ENCODE data around the gene SMIM33. TPM values are rescaled to one million over a fixed set of nuclear protein-coding genes. Genes with fewer than 3 reads are reported as not detected.

SMIM33 gene
- total RNA-seq, result not detected in 2 replicates

DNA sequence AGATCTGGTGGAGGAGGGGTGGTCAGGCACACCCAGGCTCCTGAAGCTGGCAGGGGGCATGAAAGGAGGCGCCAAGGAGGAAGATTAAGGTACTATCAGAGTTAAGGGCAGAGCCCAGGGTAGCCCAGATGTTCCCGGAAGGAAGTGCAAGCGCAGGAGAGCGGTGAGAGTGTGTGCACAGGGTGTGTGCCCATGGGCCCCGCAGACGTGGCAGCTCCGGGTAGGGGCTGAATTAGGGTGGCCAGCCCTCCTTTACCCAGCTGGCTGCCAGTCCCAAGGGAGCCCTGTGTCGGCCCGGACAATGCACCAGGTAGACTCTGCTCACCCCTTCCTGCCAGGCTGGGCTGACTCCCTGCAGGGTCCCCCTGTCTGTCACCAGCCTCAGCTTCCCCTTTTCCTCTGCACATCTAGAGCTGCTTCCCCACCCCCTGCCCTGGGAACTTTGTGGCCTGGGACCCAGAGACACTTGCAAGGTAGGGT is at the start of gene SMIM33:
Gene SMIM33, plus strand, starts transcription at position 184 of the 480 bp plus-strand sequence. Its CDS starts 118 bp downstream, at position 302.

DNA sequence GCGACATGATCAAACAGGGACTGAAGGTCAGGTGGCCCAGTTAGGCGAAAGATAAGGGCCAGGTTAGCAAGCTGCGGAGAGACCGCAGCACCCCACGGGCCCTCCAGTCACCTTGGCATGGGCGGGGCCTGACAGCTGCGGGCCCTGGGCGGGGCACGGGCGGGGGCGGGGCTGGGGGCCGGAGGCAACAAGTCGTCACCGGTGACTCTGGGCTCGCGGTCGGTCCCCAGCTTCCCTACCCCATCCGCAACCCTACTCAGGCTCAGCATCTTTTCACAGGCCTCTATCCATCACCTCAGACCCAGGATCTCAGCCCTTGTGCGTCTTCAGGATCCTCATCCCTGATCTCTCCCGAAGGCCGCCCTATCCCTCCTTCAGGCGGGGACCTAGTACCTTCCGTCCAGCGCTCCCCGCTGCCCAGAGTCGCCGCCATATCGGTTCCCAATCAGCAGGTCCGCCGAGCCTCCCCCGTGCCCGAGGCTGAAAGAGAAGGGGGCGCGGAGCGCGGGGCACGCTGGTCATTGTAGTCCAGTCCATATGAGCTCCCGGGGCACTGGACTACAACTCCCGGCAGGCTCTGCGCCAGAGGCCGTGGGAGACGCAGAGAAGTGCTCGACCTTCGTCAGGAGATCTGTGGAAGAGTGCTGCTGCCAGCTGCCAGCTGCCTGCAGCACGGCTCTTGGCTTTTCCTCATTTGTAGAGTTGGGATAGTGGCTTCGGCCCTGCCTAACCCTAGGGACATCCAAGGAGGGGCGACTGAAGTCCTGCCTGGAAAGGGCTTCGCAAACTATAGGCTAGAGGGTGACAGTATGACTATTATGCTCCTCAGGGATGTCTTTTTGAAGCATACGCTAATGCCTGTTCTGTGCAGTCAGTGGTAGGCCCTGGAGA is 31.5 kb upstream of the SMIM33 start, which contains the start of gene DNAJC18:
Gene DNAJC18, minus strand, starts transcription at position 513 of the 891 bp plus-strand sequence. Its CDS starts 80 bp downstream, at position 433.

GRCh38 chr5:139462586-139463276 is 8.1 kb upstream of the SMIM33 start, which contains the start of gene ECSCR:
ECSCR (minus strand) TSS chr5:139462743; CDS start chr5:139462670, 73 bp downstream.

DNA sequence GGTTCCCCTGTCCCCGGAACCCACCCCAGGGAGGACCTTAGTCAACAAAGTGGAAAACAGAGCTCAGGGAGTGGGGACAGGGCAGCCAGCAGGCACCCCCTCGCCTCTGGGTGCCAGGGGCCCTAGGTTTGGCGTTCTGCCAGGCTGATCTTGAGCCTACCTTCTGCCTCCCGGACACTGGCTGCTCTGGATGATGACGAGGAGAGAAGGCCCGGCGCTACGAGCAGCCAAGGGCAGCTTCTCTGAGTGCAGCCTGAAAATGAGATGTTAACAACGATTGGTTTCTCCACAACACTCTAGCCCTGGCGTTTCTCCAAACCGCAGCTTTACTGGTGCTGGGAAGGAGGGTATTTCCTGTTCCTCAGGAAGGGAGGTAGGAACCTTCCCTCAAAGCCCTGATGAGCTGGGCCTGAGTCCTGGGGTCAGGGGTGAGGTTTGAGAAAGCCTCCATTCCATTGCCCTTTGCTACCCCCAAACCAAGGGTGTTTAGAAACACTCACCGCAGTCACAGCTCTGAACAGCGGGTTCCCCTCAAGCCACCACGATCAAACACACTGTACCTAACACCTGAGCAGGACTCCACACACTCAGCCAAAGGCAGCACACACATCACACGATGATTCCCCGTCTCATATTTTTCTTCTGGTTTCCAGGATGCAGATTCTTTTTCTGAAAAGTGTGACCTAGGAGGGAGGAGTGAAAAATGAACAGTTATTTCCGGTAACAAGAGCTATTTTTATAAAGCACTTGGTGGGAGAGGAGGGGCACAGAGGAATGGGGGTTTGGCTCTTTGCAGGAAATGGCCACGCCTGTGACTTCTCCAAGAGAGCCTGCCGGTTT is 11.5 kb downstream of the SMIM33 start, which contains the start of gene STING1:
Gene STING1, minus strand, starts transcription at position 709 of the 840 bp plus-strand sequence. CDS start 1,054 bp downstream, outside the sequence.

Small RNA genes within 50 kb of the gene (small RNA-seq; reads per million reads assigned to genes)
- gene RNU5B-4P, result not detected

Other genes with a start within 250 kb of the SMIM33 start
- gene MATR3, start 177.3 kb upstream of the SMIM33 start, total RNA-seq, result 270 and 332 TPM in 2 replicates
- gene PAIP2, start 129.2 kb upstream of the SMIM33 start, total RNA-seq, result 72.5 and 77.1 TPM in 2 replicates
- gene SLC23A1, start 87.7 kb upstream of the SMIM33 start, total RNA-seq, result not detected in 2 replicates
- gene MZB1, start 81.1 kb upstream of the SMIM33 start, total RNA-seq, result not detected in 2 replicates
- gene PROB1, start 75.9 kb upstream of the SMIM33 start, total RNA-seq, result 0.76 and 0.78 TPM in 2 replicates
- 2.3 and 4.1 TPM in 2 replicates for gene SPATA24, start 66.9 kb upstream of the SMIM33 start, total RNA-seq
- 13.4 and 14.2 TPM in 2 replicates for gene DNAJC18, start 31.5 kb upstream of the SMIM33 start, total RNA-seq
- gene ECSCR, start 8.3 kb upstream of the SMIM33 start, total RNA-seq, result 0.52 and 1.5 TPM in 2 replicates
- 85.7 and 90.4 TPM in 2 replicates for gene STING1, start 11.8 kb downstream of the SMIM33 start, total RNA-seq
- 57.4 and 58.8 TPM in 2 replicates for gene UBE2D2, start 90.3 kb downstream of the SMIM33 start, total RNA-seq
- gene CXXC5, start 177.3 kb downstream of the SMIM33 start, total RNA-seq, result 89.4 and 101 TPM in 2 replicates

Data from articular chondrocyte of knee joint (primary cell).